ENCODE data around the gene DAB1.

Gene DAB1

DNA sequence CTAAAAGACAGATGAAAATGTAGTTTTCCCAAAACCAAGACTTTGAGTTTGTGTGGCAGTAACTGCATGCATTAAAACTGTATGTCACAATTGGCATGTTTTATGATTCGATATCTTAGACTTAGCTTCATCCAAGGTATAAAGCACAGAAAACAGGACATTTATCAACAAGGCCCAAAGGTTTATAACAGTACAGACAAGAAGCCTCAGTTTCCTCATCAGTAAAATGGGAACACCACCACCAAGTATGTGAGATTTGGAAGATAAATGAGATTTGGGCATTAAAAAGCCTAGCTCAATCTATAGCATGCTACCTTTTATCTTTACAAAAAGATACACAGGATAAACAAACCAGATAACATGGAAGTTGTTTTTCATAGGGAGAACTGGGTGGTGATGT, 128.5 kb downstream of the DAB1 start:
- no peak for DNase-seq (ENCODE audit: extremely low read depth, insufficient read length)
- no peaks in the 10 kb centered on the region for H3K27me3 ChIP-seq (replicated peaks; ENCODE audit: control insufficient read depth, insufficient read depth, low read length)
- H3K36me3 ChIP-seq (ENCODE audit: control insufficient read depth, insufficient read depth, low read length), result no peaks in the 10 kb centered on the region
- TF ChIP-seq, protein P1, sequence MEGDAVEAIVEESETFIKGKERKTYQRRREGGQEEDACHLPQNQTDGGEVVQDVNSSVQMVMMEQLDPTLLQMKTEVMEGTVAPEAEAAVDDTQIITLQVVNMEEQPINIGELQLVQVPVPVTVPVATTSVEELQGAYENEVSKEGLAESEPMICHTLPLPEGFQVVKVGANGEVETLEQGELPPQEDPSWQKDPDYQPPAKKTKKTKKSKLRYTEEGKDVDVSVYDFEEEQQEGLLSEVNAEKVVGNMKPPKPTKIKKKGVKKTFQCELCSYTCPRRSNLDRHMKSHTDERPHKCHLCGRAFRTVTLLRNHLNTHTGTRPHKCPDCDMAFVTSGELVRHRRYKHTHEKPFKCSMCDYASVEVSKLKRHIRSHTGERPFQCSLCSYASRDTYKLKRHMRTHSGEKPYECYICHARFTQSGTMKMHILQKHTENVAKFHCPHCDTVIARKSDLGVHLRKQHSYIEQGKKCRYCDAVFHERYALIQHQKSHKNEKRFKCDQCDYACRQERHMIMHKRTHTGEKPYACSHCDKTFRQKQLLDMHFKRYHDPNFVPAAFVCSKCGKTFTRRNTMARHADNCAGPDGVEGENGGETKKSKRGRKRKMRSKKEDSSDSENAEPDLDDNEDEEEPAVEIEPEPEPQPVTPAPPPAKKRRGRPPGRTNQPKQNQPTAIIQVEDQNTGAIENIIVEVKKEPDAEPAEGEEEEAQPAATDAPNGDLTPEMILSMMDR (IDR thresholded peaks at IDR 0.05; ENCODE audit: insufficient read depth, low read length, poor library complexity, severe bottlenecking), result no peak
- no peak overlapping the region for H3K4me3 ChIP-seq (replicated peaks; ENCODE audit: low read depth, low read length)

DNA sequence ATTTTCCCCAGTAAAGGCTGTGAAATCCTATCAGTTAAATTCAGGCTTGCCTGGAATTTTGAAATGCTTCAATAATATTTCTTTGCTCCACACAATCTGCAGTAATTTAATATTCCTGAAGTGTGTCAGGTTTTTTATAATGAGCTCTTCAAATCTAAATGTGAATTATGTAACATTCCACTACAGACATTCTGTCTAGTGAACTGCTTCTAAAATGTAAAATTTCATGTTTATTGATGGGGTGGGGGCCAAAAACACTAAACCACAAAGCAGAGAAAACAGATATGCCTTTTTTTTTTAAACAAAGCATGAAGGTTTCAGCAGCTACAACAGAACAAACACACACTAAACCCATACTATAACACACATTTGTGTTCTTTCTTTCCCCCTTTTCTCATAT, 129.7 kb downstream of the DAB1 start:
- DNase-seq (ENCODE audit: extremely low read depth, insufficient read length), result no peak
- TF ChIP-seq, protein P1 (IDR thresholded peaks at IDR 0.05; ENCODE audit: insufficient read depth, low read length, poor library complexity, severe bottlenecking), result no peak
- H3K4me3 ChIP-seq (replicated peaks; ENCODE audit: low read depth, low read length), result no peak overlapping the region
- H3K36me3 ChIP-seq (ENCODE audit: control insufficient read depth, insufficient read depth, low read length), result no peaks in the 10 kb centered on the region
- H3K27me3 ChIP-seq (replicated peaks; ENCODE audit: control insufficient read depth, insufficient read depth, low read length), result no peaks in the 10 kb centered on the region

DNA sequence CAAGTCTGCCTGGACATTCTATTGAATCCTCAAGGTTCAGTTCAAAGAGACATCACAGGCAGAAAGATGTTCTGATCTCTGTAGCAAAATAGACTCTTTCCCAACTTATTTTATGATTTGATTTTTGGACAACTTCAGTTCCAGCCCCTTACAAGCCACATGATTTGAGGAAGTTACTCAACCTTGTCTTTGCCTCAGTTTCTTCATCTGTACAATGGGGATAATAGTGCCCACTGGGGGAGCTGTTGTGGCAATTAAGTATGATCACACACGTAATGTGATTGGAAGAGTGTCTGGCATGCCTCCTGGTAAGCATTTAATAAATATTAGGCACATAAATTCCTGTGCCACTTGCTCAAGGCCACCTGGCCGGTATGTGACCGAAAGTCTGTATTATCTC, 130.6 kb downstream of the DAB1 start:
- Histone ChIP-seq H3K36me3 (ENCODE audit: control insufficient read depth, insufficient read depth, low read length) (no peaks in the 10 kb centered on the region), H3K4me3 (replicated peaks; ENCODE audit: low read depth, low read length) (no peak overlapping the region), H3K27me3 (replicated peaks; ENCODE audit: control insufficient read depth, insufficient read depth, low read length) (no peaks in the 10 kb centered on the region)
- DNase-seq (ENCODE audit: extremely low read depth, insufficient read length), result no peak
- TF ChIP-seq, protein P1 (IDR thresholded peaks at IDR 0.05; ENCODE audit: insufficient read depth, low read length, poor library complexity, severe bottlenecking), result no peak

DNA sequence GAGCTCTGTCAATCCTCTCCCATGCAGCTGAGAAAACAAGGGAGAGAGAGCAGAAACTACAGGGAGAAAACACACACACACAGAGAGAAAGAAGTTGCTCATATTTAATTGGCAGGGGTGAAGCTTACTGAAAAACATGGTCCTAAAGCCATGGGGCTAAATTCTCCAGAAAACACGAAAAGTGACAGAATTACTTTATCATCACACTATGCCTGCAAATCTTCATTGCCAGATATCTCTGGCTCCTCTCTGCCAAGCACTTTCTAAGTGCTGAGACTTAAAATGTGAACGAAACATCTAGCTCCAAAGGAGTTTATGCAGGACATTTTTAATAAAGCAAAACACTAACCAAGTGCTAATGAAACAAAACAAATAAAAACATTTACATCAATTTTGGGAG, 134.1 kb downstream of the DAB1 start:
- no peak for DNase-seq (ENCODE audit: extremely low read depth, insufficient read length)
- no peaks in the 10 kb centered on the region for H3K36me3 ChIP-seq (ENCODE audit: control insufficient read depth, insufficient read depth, low read length)
- TF ChIP-seq, protein P1 (IDR thresholded peaks at IDR 0.05; ENCODE audit: insufficient read depth, low read length, poor library complexity, severe bottlenecking), result no peak
- H3K27me3 ChIP-seq (replicated peaks; ENCODE audit: control insufficient read depth, insufficient read depth, low read length), result no peaks in the 10 kb centered on the region
- H3K4me3 ChIP-seq (replicated peaks; ENCODE audit: low read depth, low read length), result no peak overlapping the region

DNA sequence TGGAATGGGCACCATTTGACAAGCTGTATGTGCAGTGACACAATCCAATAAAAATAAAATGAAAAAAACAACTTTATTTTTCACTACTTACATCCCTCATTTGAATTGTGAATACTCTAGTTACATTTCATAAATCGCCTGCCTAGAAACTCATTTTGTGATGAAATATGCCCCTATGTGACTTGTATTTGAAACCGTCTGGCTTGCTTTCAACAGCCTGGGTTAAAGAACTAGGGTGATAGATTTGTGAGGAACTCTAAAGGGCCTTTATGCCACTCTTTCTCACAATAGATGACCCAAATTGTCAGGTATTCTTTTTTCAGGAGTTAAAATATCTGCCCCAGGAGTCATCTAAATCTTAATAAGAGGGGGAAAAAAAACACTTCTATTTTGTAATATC, 137.9 kb downstream of the DAB1 start:
- Histone ChIP-seq H3K27me3 (replicated peaks; ENCODE audit: control insufficient read depth, insufficient read depth, low read length) (no peaks in the 10 kb centered on the region), H3K36me3 (ENCODE audit: control insufficient read depth, insufficient read depth, low read length) (no peaks in the 10 kb centered on the region), H3K4me3 (replicated peaks; ENCODE audit: low read depth, low read length) (no peak overlapping the region)
- no peak for DNase-seq (ENCODE audit: extremely low read depth, insufficient read length)
- TF ChIP-seq, protein P1 (IDR thresholded peaks at IDR 0.05; ENCODE audit: insufficient read depth, low read length, poor library complexity, severe bottlenecking), result no peak

DNA sequence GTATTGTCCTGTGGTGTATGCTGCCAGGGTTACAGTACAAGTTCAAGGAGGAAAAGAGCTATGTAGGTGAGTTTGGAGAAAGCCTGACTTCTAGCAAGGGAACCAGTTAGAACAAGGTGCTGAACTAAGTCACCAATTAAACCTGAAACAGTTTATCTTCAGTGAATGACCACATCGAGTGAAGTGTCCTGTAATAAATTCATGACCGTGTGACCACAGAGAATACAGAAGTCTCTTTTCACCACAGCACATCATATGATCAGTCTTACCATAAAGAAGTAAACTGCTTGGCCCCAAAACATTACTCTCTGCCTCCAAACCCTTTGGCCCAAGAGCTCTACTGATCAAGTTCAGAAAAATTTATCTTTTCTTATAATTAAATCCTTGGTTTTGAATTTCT, 141.4 kb downstream of the DAB1 start:
- Histone ChIP-seq H3K4me3 (replicated peaks; ENCODE audit: low read depth, low read length) (no peak overlapping the region), H3K27me3 (replicated peaks; ENCODE audit: control insufficient read depth, insufficient read depth, low read length) (no peaks in the 10 kb centered on the region), H3K36me3 (ENCODE audit: control insufficient read depth, insufficient read depth, low read length) (no peaks in the 10 kb centered on the region)
- no peak for DNase-seq (ENCODE audit: extremely low read depth, insufficient read length)
- TF ChIP-seq, protein P1 (IDR thresholded peaks at IDR 0.05; ENCODE audit: insufficient read depth, low read length, poor library complexity, severe bottlenecking), result no peak

Data from GM06990 (cell line).